GM10248 (cell line): ENCODE measurements around the gene FAM222A.

Experiments used
- CTCF ChIA-PET: fragments of 300-600 bp; sonication (Branson Sonifier 250); formaldehyde crosslinking; extraction: SDS; loops from one replicate; lab custom pipeline; 2021; ENCODE audit warnings: antibody characterized with exemption; lab: Yijun Ruan, JAX
- POLR2A ChIA-PET: fragments of 350-650 bp; sonication (Branson Sonifier 250); formaldehyde crosslinking; extraction: SDS; loops from one replicate; lab custom pipeline; 2020; ENCODE audit warnings: antibody characterized with exemption; lab: Yijun Ruan, JAX
- DNase-seq: peaks from one replicate; pipeline ENCODE4 v3.0.0; 2012; ENCODE audit errors: extremely low spot score
- CTCF ChIP-seq: IDR thresholded peaks from 2 replicates; pipeline ENCODE4 v1.5.1; 2012; ENCODE audit warnings: mild to moderate bottlenecking, low read depth; ENCODE audit errors: extremely low read depth, missing control alignments, control extremely low read depth

The FAM222A gene

DNA sequence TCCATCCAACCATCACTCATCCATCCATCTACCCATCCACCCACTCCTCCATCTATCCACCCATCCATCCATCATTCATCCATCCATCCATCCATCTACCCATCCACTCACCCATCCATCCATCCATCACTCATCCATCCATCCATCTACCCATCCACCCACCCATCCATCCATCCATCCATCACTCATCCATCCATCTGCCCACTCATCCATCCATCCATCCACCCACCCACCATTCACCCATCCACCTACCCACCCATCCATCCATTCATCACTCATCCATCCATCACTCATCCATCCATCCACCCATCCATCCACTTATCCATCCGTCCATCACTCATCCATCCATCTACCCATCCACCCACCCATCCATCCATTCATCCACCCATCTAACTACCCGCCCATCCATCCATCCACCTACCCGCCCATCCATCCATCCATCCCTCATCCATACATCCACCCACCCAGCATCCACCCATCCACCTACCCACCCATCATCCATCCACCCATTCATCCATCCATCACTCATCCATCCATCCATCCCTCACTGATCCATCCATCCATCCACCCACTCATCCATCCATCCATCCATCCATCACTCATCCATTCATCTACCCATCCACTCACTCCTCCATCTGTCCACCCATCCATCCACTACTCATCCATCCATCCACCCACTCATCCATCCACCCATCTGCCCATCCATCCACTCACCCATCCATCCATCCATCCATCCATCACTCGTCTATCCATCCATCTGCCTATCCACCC lies 95.4 kb downstream of the FAM222A start:
- DNase-seq = no peak
- POLR2A ChIA-PET = no interaction called here
- CTCF ChIA-PET = interaction anchor here (1.4 kb wide), 1 partner anchor 19 kb away, joined by 4 read pairs; no protein-coding TSS in a partner anchor
- TF ChIP-seq CTCF = no peak

GRCh38 chr12:109810954-109811623 lies 97.5 kb downstream of the FAM222A start:
- ChIA-PET POLR2A (no interaction called here), CTCF (interaction anchor here (1.0 to 1.9 kb wide), 2 partner anchors 18 to 34 kb away, joined by 3 to 6 read pairs; no protein-coding TSS in a partner anchor)
- no peak for TF ChIP-seq CTCF
- DNase-seq = no peak

DNA sequence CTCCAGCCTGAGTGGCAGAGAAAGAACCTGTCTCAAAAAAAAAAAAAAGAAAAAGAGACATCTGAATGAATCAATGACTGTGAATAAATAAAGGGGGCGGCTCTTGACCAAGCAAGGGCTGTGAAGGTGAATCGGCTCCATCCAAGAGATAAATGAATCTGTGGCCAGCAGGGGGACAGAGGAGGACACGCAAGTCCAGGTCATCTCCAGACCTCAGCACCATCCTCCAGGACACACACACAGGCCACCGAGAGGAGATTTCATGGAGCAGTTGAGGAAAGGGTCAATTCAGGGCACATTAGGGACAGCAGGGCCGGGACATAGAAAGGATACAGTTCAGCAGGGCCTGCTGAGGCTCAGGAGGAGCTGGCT lies 98.0 kb downstream of the FAM222A start:
- ChIA-PET POLR2A (no interaction called here), CTCF (interaction anchor here (1.0 to 1.9 kb wide), 2 partner anchors 18 to 33 kb away, joined by 3 to 6 read pairs; no protein-coding TSS in a partner anchor)
- TF ChIP-seq CTCF = no peak
- DNase-seq = no peak

DNA sequence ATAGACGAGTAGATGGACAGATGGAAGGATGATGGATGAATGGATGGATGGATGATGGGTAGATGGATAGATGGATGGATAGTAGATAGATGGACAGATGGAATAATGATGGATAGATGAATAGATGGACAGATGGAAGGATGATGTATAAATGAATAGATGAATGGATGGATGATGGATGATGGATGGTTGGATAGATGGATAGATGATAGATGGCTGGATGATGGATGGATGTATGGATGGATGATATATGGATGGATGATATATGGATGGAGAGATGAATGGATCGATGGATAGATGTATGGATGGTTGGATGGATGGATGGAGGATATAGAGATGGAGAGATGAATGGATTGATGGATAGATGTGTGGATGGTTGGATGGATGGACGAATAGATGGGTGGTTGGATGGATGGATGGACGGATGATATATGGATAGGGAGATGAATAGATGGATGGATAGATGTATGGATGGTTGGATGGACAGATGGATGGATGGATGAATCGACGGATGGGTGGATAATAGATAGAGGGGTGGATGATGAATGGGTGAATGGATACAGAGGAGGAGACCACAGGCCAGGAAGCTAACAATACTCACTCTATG lies 100.3 kb downstream of the FAM222A start:
- POLR2A ChIA-PET = no interaction called here
- no peak for DNase-seq
- no peak for TF ChIP-seq CTCF
- CTCF ChIA-PET = interaction anchor here (1.6 kb wide), 1 partner anchor 9 kb away, joined by 7 read pairs; no protein-coding TSS in a partner anchor

DNA sequence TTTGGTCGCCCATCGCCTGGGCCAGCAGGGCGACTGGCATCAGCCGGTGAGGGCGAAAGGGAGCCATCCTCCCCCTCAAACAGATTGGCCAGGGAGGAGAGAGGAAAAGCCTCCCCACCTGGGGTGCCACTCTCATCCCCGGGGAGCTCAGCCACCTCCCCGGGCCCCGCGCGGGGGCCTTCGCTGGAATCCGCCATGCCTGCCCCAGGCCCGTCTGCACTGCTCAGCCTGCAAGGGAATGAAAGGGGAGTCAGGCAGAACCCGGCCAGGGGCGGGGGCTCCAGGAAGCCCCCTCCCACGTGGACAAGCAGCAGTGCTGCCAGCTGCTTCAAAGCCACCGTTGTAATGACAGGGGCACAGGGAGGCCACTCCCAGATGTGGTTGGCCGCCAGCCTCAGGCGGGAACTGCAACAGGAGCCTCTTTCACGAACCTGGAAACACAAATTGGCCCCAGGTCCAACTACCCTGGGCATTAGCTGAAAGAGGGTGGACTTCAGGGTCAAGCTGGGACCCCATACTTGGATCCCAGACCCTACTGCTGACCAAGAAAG lies 101.0 kb downstream of the FAM222A start:
- ChIA-PET CTCF (interaction anchor here (1.6 to 1.8 kb wide), 3 partner anchors 9 to 31 kb away, joined by 3 to 7 read pairs (median 5); no protein-coding TSS in a partner anchor), POLR2A (no interaction called here)
- DNase-seq = no peak
- no peak for TF ChIP-seq CTCF

- ChIA-PET CTCF (interaction anchor here (1.6 to 1.8 kb wide), 3 partner anchors 10 to 30 kb away, joined by 3 to 7 read pairs (median 5); no protein-coding TSS in a partner anchor), POLR2A (no interaction called here)
- no peak for TF ChIP-seq CTCF
Observed at GRCh38 chr12:109815225-109815624, 101.6 kb downstream of the FAM222A start.

More at GRCh38 chr12:109815225-109815624, 101.6 kb downstream of the FAM222A start:
- DNase-seq = no peak
